RWPE2 (cell line): Measurements from ENCODE around the gene SNN.

Experiments
- ATAC-seq: fragments of 200-7000 bp; cut with Tn5 transposase; 3 replicates; pipeline ENCODE4 v1.9.1; 2021; ENCODE audit warnings: low read depth
- DNase-seq: peaks from one replicate; pipeline ENCODE4 v3.0.0-alpha.2; 2020; ENCODE audit warnings: low spot score
- H3K27ac ChIP-seq: fragments of 450-650 bp; 2 replicates; pipeline ENCODE4 v1.5.1; 2017; ENCODE audit warnings: mild to moderate bottlenecking; ENCODE audit not compliant: poor library complexity, severe bottlenecking
- H3K27me3 ChIP-seq: fragments of 250-450 bp; sonication (Bioruptor Pico); 2 replicates; pipeline ENCODE4 v1.5.1; 2021; ENCODE audit warnings: mild to moderate bottlenecking, moderate library complexity; ENCODE audit not compliant: insufficient read depth, poor library complexity, severe bottlenecking
- H3K36me3 ChIP-seq: fragments of 250-450 bp; sonication (Bioruptor Pico); 2 replicates; pipeline ENCODE4 v1.5.1; 2020; ENCODE audit warnings: low read depth, mild to moderate bottlenecking, moderate library complexity
- H3K4me1 ChIP-seq: fragments of 250-450 bp; sonication (Bioruptor Pico); 2 replicates; pipeline ENCODE4 v1.5.1; 2021; ENCODE audit warnings: mild to moderate bottlenecking, moderate library complexity; ENCODE audit not compliant: insufficient read depth, poor library complexity, severe bottlenecking
- H3K4me3 ChIP-seq: fragments of 250-450 bp; sonication (Bioruptor Pico); 2 replicates; pipeline ENCODE4 v1.5.1; 2021; ENCODE audit warnings: mild to moderate bottlenecking, moderate library complexity; ENCODE audit not compliant: severe bottlenecking
- H3K9me3 ChIP-seq: fragments of 250-450 bp; sonication (Bioruptor Pico); 2 replicates; pipeline ENCODE4 v1.5.1; 2021; ENCODE audit warnings: mild to moderate bottlenecking, moderate library complexity; ENCODE audit not compliant: severe bottlenecking
- TF ChIP-seq, protein P1 (sequence below): fragments of 450-650 bp; IDR thresholded peaks from one replicate; pipeline ENCODE4 v1.5.1; 2017; ENCODE audit warnings: mild to moderate bottlenecking, moderate library complexity; ENCODE audit not compliant: poor library complexity, severe bottlenecking

The SNN gene

GRCh38 chr16:11638140-11638539 is 30.1 kb upstream of the SNN start:
- ATAC-seq (no peak), DNase-seq (no peak)
- Histone ChIP-seq H3K9me3 (no peaks in the 10 kb centered on the region), H3K27ac (no peak overlapping the region), H3K36me3 (no peaks in the 10 kb centered on the region), H3K4me1 (peaks cover 23% of the 10 kb centered on the region), H3K4me3 (no peak overlapping the region), H3K27me3 (no peaks in the 10 kb centered on the region)
- TF ChIP-seq, protein P1, sequence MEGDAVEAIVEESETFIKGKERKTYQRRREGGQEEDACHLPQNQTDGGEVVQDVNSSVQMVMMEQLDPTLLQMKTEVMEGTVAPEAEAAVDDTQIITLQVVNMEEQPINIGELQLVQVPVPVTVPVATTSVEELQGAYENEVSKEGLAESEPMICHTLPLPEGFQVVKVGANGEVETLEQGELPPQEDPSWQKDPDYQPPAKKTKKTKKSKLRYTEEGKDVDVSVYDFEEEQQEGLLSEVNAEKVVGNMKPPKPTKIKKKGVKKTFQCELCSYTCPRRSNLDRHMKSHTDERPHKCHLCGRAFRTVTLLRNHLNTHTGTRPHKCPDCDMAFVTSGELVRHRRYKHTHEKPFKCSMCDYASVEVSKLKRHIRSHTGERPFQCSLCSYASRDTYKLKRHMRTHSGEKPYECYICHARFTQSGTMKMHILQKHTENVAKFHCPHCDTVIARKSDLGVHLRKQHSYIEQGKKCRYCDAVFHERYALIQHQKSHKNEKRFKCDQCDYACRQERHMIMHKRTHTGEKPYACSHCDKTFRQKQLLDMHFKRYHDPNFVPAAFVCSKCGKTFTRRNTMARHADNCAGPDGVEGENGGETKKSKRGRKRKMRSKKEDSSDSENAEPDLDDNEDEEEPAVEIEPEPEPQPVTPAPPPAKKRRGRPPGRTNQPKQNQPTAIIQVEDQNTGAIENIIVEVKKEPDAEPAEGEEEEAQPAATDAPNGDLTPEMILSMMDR, result no peak

GRCh38 chr16:11639008-11639562 is 29.2 kb upstream of the SNN start:
- TF ChIP-seq, protein P1, result no peak
- Histone ChIP-seq H3K4me3 (no peak overlapping the region), H3K27ac (peak overlapping the region; percentile 84), H3K27me3 (no peaks in the 10 kb centered on the region), H3K9me3 (no peaks in the 10 kb centered on the region), H3K36me3 (no peaks in the 10 kb centered on the region), H3K4me1 (peaks cover 23% of the 10 kb centered on the region)
- DNase-seq, result no peak
- ATAC-seq, result no peak

- H3K4me1 ChIP-seq, result peaks cover 23% of the 10 kb centered on the region
- no peaks in the 10 kb centered on the region for H3K36me3 ChIP-seq
- H3K9me3 ChIP-seq, result no peaks in the 10 kb centered on the region
- TF ChIP-seq, protein P1, result no peak
- peak; percentile 88 for DNase-seq
- peak; percentile 76 for ATAC-seq
- H3K4me3 ChIP-seq, result no peak overlapping the region
- H3K27ac ChIP-seq, result peak overlapping the region; percentile 84
- no peaks in the 10 kb centered on the region for H3K27me3 ChIP-seq
These were observed 28.0 kb upstream of the SNN start for GRCh38 chr16:11639925-11640899.

DNA sequence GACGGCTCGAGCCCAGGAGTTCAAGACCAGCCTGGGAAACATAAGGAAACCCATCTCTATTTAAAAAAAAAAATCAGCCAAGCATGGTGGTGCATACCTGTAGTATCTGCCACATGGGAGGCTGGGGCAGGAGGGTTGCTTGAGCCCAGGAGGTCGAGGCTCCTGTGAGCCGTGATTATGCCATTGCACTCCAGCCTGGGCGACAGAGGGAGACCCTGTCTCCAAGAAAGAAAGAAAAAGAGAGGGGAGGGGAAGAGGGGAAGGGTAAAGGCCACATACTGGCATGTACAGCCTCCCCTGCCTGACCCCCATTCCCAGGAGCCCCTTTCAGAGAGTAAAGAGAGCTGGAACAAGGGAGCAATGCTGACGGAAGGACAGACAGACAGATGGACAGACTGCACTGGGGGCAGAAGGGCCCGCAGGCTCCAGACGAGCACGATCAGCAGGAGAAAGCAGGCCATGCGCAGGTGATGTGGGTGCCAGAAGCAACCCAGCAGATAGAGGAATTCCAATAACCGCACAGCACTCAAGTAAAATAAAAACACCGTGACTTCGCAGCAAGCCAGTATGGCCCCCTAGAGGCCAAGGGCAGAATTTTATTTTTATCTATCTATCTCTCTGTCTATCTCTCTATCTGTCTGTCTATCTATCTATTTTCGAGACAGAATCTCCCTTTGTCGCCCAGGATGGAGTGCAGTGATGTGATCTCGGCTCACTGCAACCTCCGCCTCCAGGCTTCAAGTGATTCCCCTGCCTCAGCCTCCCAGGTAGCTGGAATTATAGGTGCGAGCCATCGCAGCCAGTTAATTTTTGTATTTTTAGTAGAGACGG is 27.1 kb upstream of the SNN start:
- TF ChIP-seq, protein P1, result peak; percentile 91
- Histone ChIP-seq H3K9me3 (no peaks in the 10 kb centered on the region), H3K4me1 (peaks cover 18% of the 10 kb centered on the region), H3K36me3 (no peaks in the 10 kb centered on the region), H3K4me3 (no peak overlapping the region), H3K27ac (peak overlapping the region; percentile 84), H3K27me3 (no peaks in the 10 kb centered on the region)
- no peak for DNase-seq
- peak; percentile 5; the same call in 1 of the 3 replicates for ATAC-seq
